Measurements from ENCODE around the gene MCM10.
"Not testable (repeated sequence)": the region's sequence is repeated elsewhere in the genome, so short reads cannot be mapped to it uniquely, and the experiment has no call there.

MCM10 gene

GRCh38 chr10:13221572-13221971, 60.2 kb downstream of the MCM10 start:
- no peak for DNase-seq (ENCODE audit: low read depth)

GRCh38 chr10:13222151-13222550, 60.8 kb downstream of the MCM10 start:
- DNase-seq (ENCODE audit: low read depth): no peak

- no peak for DNase-seq (ENCODE audit: low read depth)
Measured at GRCh38 chr10:13222566-13222965, 61.2 kb downstream of the MCM10 start.

GRCh38 chr10:13223241-13223640, 61.9 kb downstream of the MCM10 start:
- no peak for DNase-seq (ENCODE audit: low read depth)

GRCh38 chr10:13224210-13224995, 63.0 kb downstream of the MCM10 start:
- peak; percentile 9 for DNase-seq (ENCODE audit: low read depth)

GRCh38 chr10:13225601-13226000, 64.2 kb downstream of the MCM10 start:
- DNase-seq (ENCODE audit: low read depth): no peak

GRCh38 chr10:13227031-13227430, 65.7 kb downstream of the MCM10 start:
- no peak for DNase-seq (ENCODE audit: low read depth)

GRCh38 chr10:13231190-13231589, 69.8 kb downstream of the MCM10 start:
- no peak for DNase-seq (ENCODE audit: low read depth)

- no peak for DNase-seq (ENCODE audit: low read depth)
Measured at GRCh38 chr10:13231808-13232207, 70.5 kb downstream of the MCM10 start.

- no peak for DNase-seq (ENCODE audit: low read depth)
Measured at GRCh38 chr10:13233358-13233757, 72.0 kb downstream of the MCM10 start.

GRCh38 chr10:13234172-13234571, 72.8 kb downstream of the MCM10 start, which contains the start of gene UCMA:
UCMA (minus strand) TSS chr10:13234374; CDS start chr10:13234258, 116 bp downstream.
- no peak for DNase-seq (ENCODE audit: low read depth)

- DNase-seq (ENCODE audit: low read depth): not testable (repeated sequence)
Measured at GRCh38 chr10:13234736-13235135, 73.4 kb downstream of the MCM10 start.

GRCh38 chr10:13236638-13237037, 75.3 kb downstream of the MCM10 start:
- no peak for DNase-seq (ENCODE audit: low read depth)

GRCh38 chr10:13238271-13239077, 77.1 kb downstream of the MCM10 start:
- no peak for DNase-seq (ENCODE audit: low read depth)

- no peak for DNase-seq (ENCODE audit: low read depth)
Measured at GRCh38 chr10:13239923-13240322, 78.6 kb downstream of the MCM10 start.

GRCh38 chr10:13241613-13242012, 80.3 kb downstream of the MCM10 start:
- DNase-seq (ENCODE audit: low read depth): no peak

- DNase-seq (ENCODE audit: low read depth): not testable (repeated sequence)
Measured at GRCh38 chr10:13242260-13242659, 80.9 kb downstream of the MCM10 start.

- DNase-seq (ENCODE audit: low read depth): no peak
Measured at GRCh38 chr10:13247246-13247645, 85.9 kb downstream of the MCM10 start.

GRCh38 chr10:13247784-13248183, 86.4 kb downstream of the MCM10 start:
- no peak for DNase-seq (ENCODE audit: low read depth)

GRCh38 chr10:13253726-13254125, 92.4 kb downstream of the MCM10 start:
- DNase-seq (ENCODE audit: low read depth): no peak

GRCh38 chr10:13256627-13257026, 95.3 kb downstream of the MCM10 start:
- DNase-seq (ENCODE audit: low read depth): no peak

GRCh38 chr10:13257621-13258140, 96.3 kb downstream of the MCM10 start:
- DNase-seq (ENCODE audit: low read depth): no peak

Data from EH (cell line).